ENCODE data around the gene ZDHHC12.
A peak's percentile ranks its signal among the peaks of the same experiment; 100 is the strongest.

ZDHHC12 gene

GRCh38 chr9:128747241-128747640 lies 23.3 kb upstream of the ZDHHC12 start:
- H3K9me3 ChIP-seq (ENCODE audit: control insufficient read depth, insufficient read depth, low read depth, low read length), result no peaks in the 10 kb centered on the region
- POLR2A ChIA-PET, result no interaction called here
- TF ChIP-seq ZNF600 (tag by site-specific recombination; IDR thresholded peaks at IDR 0.05), result no peak
- peak; percentile 18; the same call in 1 of the 2 replicates for TF ChIP-seq PRDM10 (tag by site-specific recombination; IDR thresholded peaks at IDR 0.05)
- peaks cover 0 to 25% of the 10 kb centered on the region in 2 experiments; a peak in 1 of 3 replicates for H3K36me3 ChIP-seq (ENCODE audit: control insufficient read depth in 2 of 2, insufficient read depth in 1 of 2, low read length in 2 of 2)
- no peak overlapping the region for H3K4me3 ChIP-seq (ENCODE audit: low read depth, low read length)
- CTCF ChIA-PET, result interaction anchor here (0.9 to 1.9 kb wide), 4 partner anchors 15 to 131 kb away, joined by 3 to 10 read pairs (median 3); no protein-coding TSS in a partner anchor
- no peak overlapping the region for H3K27ac ChIP-seq (ENCODE audit: extremely low read depth, low read depth, low read length)
- H3K4me1 ChIP-seq (ENCODE audit: control insufficient read depth, insufficient read depth, low read length), result no peaks in the 10 kb centered on the region

GRCh38 chr9:128743421-128743820 lies 19.5 kb upstream of the ZDHHC12 start:
- H3K4me1 ChIP-seq (ENCODE audit: control insufficient read depth, insufficient read depth, low read length), result no peaks in the 10 kb centered on the region
- H3K36me3 ChIP-seq (ENCODE audit: control insufficient read depth in 2 of 2, insufficient read depth in 1 of 2, low read length in 2 of 2), result peaks cover 0 to 31% of the 10 kb centered on the region in 2 experiments; a peak in 2 of 3 replicates
- H3K9me3 ChIP-seq (ENCODE audit: control insufficient read depth, insufficient read depth, low read depth, low read length), result no peaks in the 10 kb centered on the region
- no peak overlapping the region for H3K27ac ChIP-seq (ENCODE audit: extremely low read depth, low read depth, low read length)
- CTCF ChIA-PET, result interaction anchor here (1.2 to 2.8 kb wide), 3 partner anchors 10 to 67 kb away, joined by 3 to 21 read pairs (median 8); no protein-coding TSS in a partner anchor
- no peak overlapping the region for H3K4me3 ChIP-seq (ENCODE audit: low read depth, low read length)
- no peak for TF ChIP-seq ZNF175 (tag by site-specific recombination; IDR thresholded peaks at IDR 0.05)
- TF ChIP-seq ZNF121 (tag by site-specific recombination; IDR thresholded peaks at IDR 0.05), result peak; percentile 96
- POLR2A ChIA-PET, result interaction anchor here (0.6 to 1.4 kb wide), 2 partner anchors 10 to 19 kb away, joined by 3 read pairs; no protein-coding TSS in a partner anchor

GRCh38 chr9:128742401-128742800 lies 18.5 kb upstream of the ZDHHC12 start:
- Histone ChIP-seq H3K27ac (ENCODE audit: extremely low read depth, low read depth, low read length) (no peak overlapping the region), H3K4me3 (ENCODE audit: low read depth, low read length) (no peak overlapping the region), H3K4me1 (ENCODE audit: control insufficient read depth, insufficient read depth, low read length) (no peaks in the 10 kb centered on the region), H3K36me3 (ENCODE audit: control insufficient read depth in 2 of 2, insufficient read depth in 1 of 2, low read length in 2 of 2) (peaks cover 0 to 32% of the 10 kb centered on the region in 2 experiments; a peak in 2 of 3 replicates), H3K9me3 (ENCODE audit: control insufficient read depth, insufficient read depth, low read depth, low read length) (no peaks in the 10 kb centered on the region)
- ChIA-PET CTCF (interaction anchor here (1.0 to 2.8 kb wide), 2 partner anchors 9 to 265 kb away, joined by 3 to 21 read pairs; no protein-coding TSS in a partner anchor), POLR2A (interaction anchor here (1.1 to 1.4 kb wide), 2 partner anchors 9 to 76 kb away, joined by 3 to 4 read pairs; partner anchors contain the start of gene ENDOG)
- TF ChIP-seq SALL2 (tag by site-specific recombination; IDR thresholded peaks at IDR 0.05; ENCODE audit: borderline replicate concordance) (no peak), ZNF26 (tag by site-specific recombination; IDR thresholded peaks at IDR 0.05) (no peak), FEZF1 (tag by site-specific recombination; IDR thresholded peaks at IDR 0.05) (no peak), ZNF76 (tag by site-specific recombination; IDR thresholded peaks at IDR 0.05; ENCODE audit: borderline replicate concordance, low read depth) (no peak), ZNF157 (tag by site-specific recombination; IDR thresholded peaks at IDR 0.05) (no peak), ZNF211 (tag by site-specific recombination; IDR thresholded peaks at IDR 0.05; ENCODE audit: low read depth) (no peak), ZNF394 (tag by site-specific recombination; IDR thresholded peaks at IDR 0.05; ENCODE audit: borderline replicate concordance) (no peak), ZNF148 (tag by site-specific recombination; IDR thresholded peaks at IDR 0.05; ENCODE audit: borderline replicate concordance) (no peak), RBAK (tag by site-specific recombination; IDR thresholded peaks at IDR 0.05) (no peak), KLF17 (tag by site-specific recombination; IDR thresholded peaks at IDR 0.05) (no peak), PRDM1 (tag by site-specific recombination; IDR thresholded peaks at IDR 0.05) (no peak), ZNF677 (tag by site-specific recombination; IDR thresholded peaks at IDR 0.05) (no peak), ZNF529 (tag by site-specific recombination; IDR thresholded peaks at IDR 0.05; ENCODE audit: insufficient replicate concordance) (no peak), ZNF146 (tag by site-specific recombination; IDR thresholded peaks at IDR 0.05) (no peak), ZNF292 (tag by site-specific recombination; IDR thresholded peaks at IDR 0.05; ENCODE audit: borderline replicate concordance, low read depth) (no peak), BCL11B (tag by site-specific recombination; IDR thresholded peaks at IDR 0.05; ENCODE audit: low read depth) (no peak), ZNF670 (tag by site-specific recombination; IDR thresholded peaks at IDR 0.05; ENCODE audit: low read depth) (no peak)

All from HEK293 (cell line).